Stomach (tissue), 4 donors: ENCODE results near the gene GPRIN2.

Experiments
- POLR2A ChIP-seq, 4 donors: fragments of 450-650 bp; IDR thresholded peaks; one replicate each; pipeline ENCODE4 v1.6.1; 2016; ENCODE audit warnings: antibody characterized with exemption in 4 of 4, control low read depth in 2 of 4, mild to moderate bottlenecking in 1 of 4, moderate library complexity in 1 of 4
- TF ChIP-seq, protein P1 (sequence below), 7 experiments: fragments of 450-650 bp in 4 of 7; fragments of 200-600 bp in 3 of 7; sonication (generic) in 3 of 7; IDR thresholded peaks; one replicate each; pipeline ENCODE4 v1.5.1; 2016 to 2019; ENCODE audit warnings: antibody characterized with exemption in 7 of 7, control low read depth in 2 of 7, mild to moderate bottlenecking in 1 of 7

DNA sequence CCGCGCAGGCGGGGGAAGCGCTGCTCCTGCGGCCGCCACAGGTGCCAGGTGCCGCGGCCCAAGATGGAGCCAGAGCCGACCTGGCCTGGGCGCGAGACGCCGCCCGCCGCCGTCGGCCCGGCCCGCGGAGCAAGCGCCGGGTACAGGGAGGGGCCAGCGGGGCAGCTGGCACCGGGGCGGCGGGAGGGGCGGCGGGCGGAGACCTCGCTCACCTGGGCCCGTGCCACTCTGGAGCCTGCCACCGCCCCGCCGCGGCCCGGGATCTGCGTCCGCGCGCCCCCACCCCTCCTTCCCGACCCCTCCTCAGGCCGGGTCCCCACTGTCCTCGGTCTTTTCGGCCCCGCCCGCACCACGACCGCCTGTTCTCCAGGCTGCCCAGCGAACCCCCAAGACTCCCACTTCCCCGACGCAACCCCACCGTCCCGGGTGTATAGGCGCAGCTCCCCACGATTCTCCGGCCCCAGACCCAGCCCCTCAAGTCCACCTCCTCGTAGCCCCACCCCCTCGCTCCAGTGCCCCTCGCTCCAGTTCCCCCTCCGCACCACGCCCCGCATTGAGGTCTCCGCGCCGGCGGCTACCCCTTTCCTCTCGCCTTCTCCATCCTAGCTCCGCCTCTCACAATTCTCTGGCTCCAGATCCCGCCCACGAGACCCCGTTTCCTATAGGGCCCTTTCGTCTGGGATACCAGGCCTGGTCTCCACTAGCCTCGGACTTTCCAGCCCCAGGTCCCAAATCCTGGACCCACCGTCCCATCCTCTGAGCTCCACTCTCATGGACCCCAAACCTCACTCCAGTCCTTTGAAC, at the start of gene GPRIN2:
- TF ChIP-seq, protein P1, sequence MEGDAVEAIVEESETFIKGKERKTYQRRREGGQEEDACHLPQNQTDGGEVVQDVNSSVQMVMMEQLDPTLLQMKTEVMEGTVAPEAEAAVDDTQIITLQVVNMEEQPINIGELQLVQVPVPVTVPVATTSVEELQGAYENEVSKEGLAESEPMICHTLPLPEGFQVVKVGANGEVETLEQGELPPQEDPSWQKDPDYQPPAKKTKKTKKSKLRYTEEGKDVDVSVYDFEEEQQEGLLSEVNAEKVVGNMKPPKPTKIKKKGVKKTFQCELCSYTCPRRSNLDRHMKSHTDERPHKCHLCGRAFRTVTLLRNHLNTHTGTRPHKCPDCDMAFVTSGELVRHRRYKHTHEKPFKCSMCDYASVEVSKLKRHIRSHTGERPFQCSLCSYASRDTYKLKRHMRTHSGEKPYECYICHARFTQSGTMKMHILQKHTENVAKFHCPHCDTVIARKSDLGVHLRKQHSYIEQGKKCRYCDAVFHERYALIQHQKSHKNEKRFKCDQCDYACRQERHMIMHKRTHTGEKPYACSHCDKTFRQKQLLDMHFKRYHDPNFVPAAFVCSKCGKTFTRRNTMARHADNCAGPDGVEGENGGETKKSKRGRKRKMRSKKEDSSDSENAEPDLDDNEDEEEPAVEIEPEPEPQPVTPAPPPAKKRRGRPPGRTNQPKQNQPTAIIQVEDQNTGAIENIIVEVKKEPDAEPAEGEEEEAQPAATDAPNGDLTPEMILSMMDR (IDR thresholded peaks at IDR 0.05), result no peak
- TF ChIP-seq POLR2A (IDR thresholded peaks at IDR 0.05), result no peak
